ENCODE measurements around the gene HPS5. TPM values are rescaled to one million over a fixed set of nuclear protein-coding genes. Genes with fewer than 3 reads are reported as not detected.
A peak's percentile ranks its signal among the peaks of the same experiment; 100 is the strongest.

HPS5 gene
- total RNA-seq, 2 donors from 2014 or later, result 17.9 to 23.5 TPM

DNA sequence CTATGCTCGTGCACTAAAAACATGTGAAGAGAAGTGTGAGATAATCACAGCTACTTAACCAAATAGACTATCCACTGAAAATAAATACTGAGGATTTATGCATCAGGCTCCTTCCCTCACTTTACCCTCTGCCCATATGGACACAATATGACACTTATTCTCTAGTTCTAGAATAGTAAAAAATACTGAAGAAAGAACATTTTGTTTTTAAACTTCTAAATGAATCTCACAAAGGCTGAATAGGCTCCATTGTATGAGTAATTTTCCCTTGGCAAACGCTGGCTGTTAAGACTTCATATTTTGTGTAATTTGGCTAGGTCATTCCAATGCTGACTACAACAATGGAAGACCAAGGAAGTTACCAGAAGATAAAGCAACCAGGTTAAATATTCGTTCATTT, 9.9 kb downstream of the HPS5 start:
- Mint-ChIP-seq H3K27me3 (no peaks in the 10 kb centered on the region), H3K36me3 (ENCODE audit: low read depth) (peaks cover 63% of the 10 kb centered on the region), H3K9me3 (no peaks in the 10 kb centered on the region), H3K27ac (no peak overlapping the region), H3K4me3 (no peak overlapping the region), H3K4me1 (no peaks in the 10 kb centered on the region)
- ATAC-seq (replicated peaks), result no peak

GRCh38 chr11:18310800-18311340, 11.1 kb downstream of the HPS5 start:
- no peak overlapping the region for H3K4me3 Mint-ChIP-seq
- no peaks in the 10 kb centered on the region for H3K4me1 Mint-ChIP-seq

DNA sequence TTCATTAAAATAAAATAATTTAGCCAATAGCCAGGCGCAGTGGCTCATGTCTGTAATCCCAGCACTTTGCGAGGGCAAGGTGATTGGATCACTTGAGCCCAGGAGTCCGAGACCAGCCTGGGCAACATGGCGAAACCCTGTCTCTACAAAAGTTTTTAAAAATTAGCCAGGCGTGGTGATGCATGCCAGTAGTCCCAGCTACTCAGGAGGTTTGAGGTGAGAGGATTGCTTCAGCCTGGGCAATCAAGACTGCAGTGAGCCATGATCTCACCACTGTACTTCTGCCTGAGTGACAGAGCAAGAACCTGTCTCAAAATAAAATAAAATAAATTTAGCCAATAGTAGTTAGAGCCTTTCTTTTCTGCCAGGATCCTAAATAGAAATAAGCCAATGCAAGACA, 12.2 kb downstream of the HPS5 start:
- H3K27ac Mint-ChIP-seq, result no peak overlapping the region
- ATAC-seq (replicated peaks), result no peak
- no peaks in the 10 kb centered on the region for H3K4me1 Mint-ChIP-seq
- no peaks in the 10 kb centered on the region for H3K27me3 Mint-ChIP-seq
- H3K9me3 Mint-ChIP-seq, result no peaks in the 10 kb centered on the region
- no peak overlapping the region for H3K4me3 Mint-ChIP-seq
- H3K36me3 Mint-ChIP-seq (ENCODE audit: low read depth), result peaks cover 75% of the 10 kb centered on the region

More at GRCh38 chr11:18310800-18311340, 11.1 kb downstream of the HPS5 start:
- no peak for ATAC-seq (replicated peaks)
- Mint-ChIP-seq H3K27me3 (no peaks in the 10 kb centered on the region), H3K36me3 (ENCODE audit: low read depth) (peaks cover 63% of the 10 kb centered on the region), H3K9me3 (no peaks in the 10 kb centered on the region), H3K27ac (peak overlapping the region; percentile 50)

DNA sequence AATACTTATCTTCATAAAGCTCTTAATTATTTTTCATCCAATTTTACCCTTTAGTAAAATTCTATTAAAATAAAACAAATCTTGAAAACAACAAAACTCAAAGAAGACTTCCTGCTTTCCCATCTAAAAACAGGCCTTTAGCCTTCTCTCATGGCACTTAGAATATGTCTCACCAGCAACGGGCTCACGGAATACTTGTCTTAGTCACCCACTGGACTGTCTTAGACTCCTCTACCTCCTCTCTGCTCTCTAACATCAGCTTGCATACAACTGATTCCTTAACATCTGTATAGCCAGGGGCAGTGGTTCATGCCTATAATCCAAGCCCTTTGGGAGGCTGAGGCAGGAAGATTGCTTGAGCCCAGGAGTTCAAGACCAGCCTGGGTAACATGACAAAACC, 13.7 kb downstream of the HPS5 start:
- Mint-ChIP-seq H3K4me3 (no peak overlapping the region), H3K27me3 (no peaks in the 10 kb centered on the region), H3K9me3 (no peaks in the 10 kb centered on the region), H3K4me1 (no peaks in the 10 kb centered on the region), H3K27ac (no peak overlapping the region), H3K36me3 (ENCODE audit: low read depth) (peaks cover 87% of the 10 kb centered on the region)
- ATAC-seq (replicated peaks), result no peak

- Mint-ChIP-seq H3K9me3 (no peaks in the 10 kb centered on the region), H3K27me3 (no peaks in the 10 kb centered on the region), H3K4me1 (no peaks in the 10 kb centered on the region), H3K36me3 (ENCODE audit: low read depth) (peaks cover 93% of the 10 kb centered on the region), H3K4me3 (no peak overlapping the region), H3K27ac (no peak overlapping the region)
- no peak for ATAC-seq (replicated peaks)
Observed at GRCh38 chr11:18307461-18308139, 14.3 kb downstream of the HPS5 start.

DNA sequence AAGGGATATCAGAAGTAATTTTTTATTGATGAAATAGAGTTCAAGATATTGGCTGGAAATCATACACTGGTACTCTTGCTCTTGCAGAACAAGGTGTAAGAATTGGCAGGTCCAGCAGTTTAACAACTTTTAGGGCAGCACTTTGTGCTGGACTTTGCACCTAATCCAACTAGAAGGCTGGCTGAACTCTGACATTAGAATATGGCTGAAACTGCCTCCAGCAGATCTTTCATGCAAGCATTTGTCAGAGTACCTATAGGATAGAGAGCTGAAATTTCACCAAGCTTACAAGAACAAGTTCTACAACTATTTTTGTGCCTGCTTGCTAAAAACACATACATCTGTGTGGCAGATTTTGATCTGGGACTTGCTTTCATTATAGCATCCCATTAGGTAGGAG, 17.2 kb downstream of the HPS5 start:
- Mint-ChIP-seq H3K4me3 (no peak overlapping the region), H3K4me1 (peaks cover 6% of the 10 kb centered on the region)

GRCh38 chr11:18299721-18300120, 22.2 kb downstream of the HPS5 start:
- no peak overlapping the region for H3K27ac Mint-ChIP-seq
- no peak for ATAC-seq (replicated peaks)
- no peak overlapping the region for H3K4me3 Mint-ChIP-seq
- H3K4me1 Mint-ChIP-seq, result peaks cover 6% of the 10 kb centered on the region
- H3K36me3 Mint-ChIP-seq (ENCODE audit: low read depth), result peaks cover 97% of the 10 kb centered on the region
- H3K27me3 Mint-ChIP-seq, result no peaks in the 10 kb centered on the region
- no peaks in the 10 kb centered on the region for H3K9me3 Mint-ChIP-seq

More for the DNA sequence above, 17.2 kb downstream of the HPS5 start:
- ATAC-seq (replicated peaks), result no peak
- Mint-ChIP-seq H3K9me3 (no peaks in the 10 kb centered on the region), H3K27ac (peak overlapping the region; percentile 41), H3K36me3 (ENCODE audit: low read depth) (peaks cover 97% of the 10 kb centered on the region), H3K27me3 (no peaks in the 10 kb centered on the region)

GRCh38 chr11:18295316-18295715, 26.6 kb downstream of the HPS5 start:
- H3K27me3 Mint-ChIP-seq, result no peaks in the 10 kb centered on the region
- peak overlapping the region; percentile 6 for H3K27ac Mint-ChIP-seq
- H3K36me3 Mint-ChIP-seq (ENCODE audit: low read depth), result peaks cover 96% of the 10 kb centered on the region
- H3K4me1 Mint-ChIP-seq, result peaks cover 7% of the 10 kb centered on the region
- no peaks in the 10 kb centered on the region for H3K9me3 Mint-ChIP-seq
- H3K4me3 Mint-ChIP-seq, result no peak overlapping the region
- no peak for ATAC-seq (replicated peaks)

DNA sequence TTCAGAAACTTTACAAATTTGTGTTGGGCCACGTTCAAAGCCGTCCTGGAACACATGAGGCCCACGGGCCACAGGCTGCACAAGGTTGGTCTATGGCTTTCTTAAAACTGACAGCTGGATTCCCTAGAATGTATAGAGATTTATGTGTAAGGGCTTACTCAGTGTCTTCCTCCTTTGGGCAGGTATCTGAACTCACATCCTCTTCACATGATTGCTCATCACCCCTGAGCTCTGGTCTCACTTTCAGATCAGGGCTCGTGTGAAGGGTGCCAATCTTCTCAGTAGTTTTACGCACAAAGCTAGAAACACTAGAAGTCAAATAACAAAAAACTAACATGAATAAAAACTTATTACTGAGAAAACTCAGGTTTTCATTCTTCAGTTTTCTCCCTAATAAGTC, 27.1 kb downstream of the HPS5 start:
- H3K27ac Mint-ChIP-seq, result peak overlapping the region; percentile 26
- ATAC-seq (replicated peaks), result peak; percentile 97
- H3K4me1 Mint-ChIP-seq, result peaks cover 7% of the 10 kb centered on the region
- no peaks in the 10 kb centered on the region for H3K9me3 Mint-ChIP-seq
- H3K36me3 Mint-ChIP-seq (ENCODE audit: low read depth), result peaks cover 96% of the 10 kb centered on the region
- no peaks in the 10 kb centered on the region for H3K27me3 Mint-ChIP-seq
- no peak overlapping the region for H3K4me3 Mint-ChIP-seq

GRCh38 chr11:18288911-18289310, 33.0 kb downstream of the HPS5 start:
- no peak for ATAC-seq (replicated peaks)
- H3K4me1 Mint-ChIP-seq, result no peaks in the 10 kb centered on the region
- no peaks in the 10 kb centered on the region for H3K9me3 Mint-ChIP-seq
- no peaks in the 10 kb centered on the region for H3K27me3 Mint-ChIP-seq
- H3K36me3 Mint-ChIP-seq (ENCODE audit: low read depth), result peaks cover 94% of the 10 kb centered on the region
- no peak overlapping the region for H3K27ac Mint-ChIP-seq
- no peak overlapping the region for H3K4me3 Mint-ChIP-seq

DNA sequence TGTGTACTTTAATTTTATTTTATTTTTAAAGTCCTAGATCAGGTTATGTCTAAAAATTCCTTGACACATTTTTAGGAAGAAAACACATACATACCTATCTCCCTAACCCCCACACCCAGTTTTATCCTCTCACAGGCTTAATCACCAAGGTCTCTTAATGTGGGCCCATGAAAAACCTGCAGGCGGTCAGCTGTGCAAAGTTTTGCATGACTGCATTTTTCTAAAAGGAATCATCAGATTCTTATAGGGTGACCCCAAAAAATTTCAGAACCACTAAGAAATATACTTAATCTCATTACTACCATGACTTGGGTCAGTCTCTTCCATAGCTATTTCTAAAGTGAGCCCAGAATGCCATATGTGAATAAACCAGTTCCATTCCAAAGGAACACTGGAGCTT, 36.1 kb downstream of the HPS5 start:
- H3K27me3 Mint-ChIP-seq, result no peaks in the 10 kb centered on the region
- H3K4me1 Mint-ChIP-seq, result no peaks in the 10 kb centered on the region
- no peaks in the 10 kb centered on the region for H3K9me3 Mint-ChIP-seq
- no peak overlapping the region for H3K4me3 Mint-ChIP-seq
- H3K27ac Mint-ChIP-seq, result no peak overlapping the region
- ATAC-seq (replicated peaks), result no peak
- peaks cover 95% of the 10 kb centered on the region for H3K36me3 Mint-ChIP-seq (ENCODE audit: low read depth)

- no peak overlapping the region for H3K4me3 Mint-ChIP-seq
- no peaks in the 10 kb centered on the region for H3K9me3 Mint-ChIP-seq
- H3K27me3 Mint-ChIP-seq, result no peaks in the 10 kb centered on the region
- H3K27ac Mint-ChIP-seq, result no peak overlapping the region
- H3K4me1 Mint-ChIP-seq, result no peaks in the 10 kb centered on the region
- ATAC-seq (replicated peaks), result no peak
- peaks cover 86% of the 10 kb centered on the region for H3K36me3 Mint-ChIP-seq (ENCODE audit: low read depth)
Observed at GRCh38 chr11:18282626-18283025, 39.3 kb downstream of the HPS5 start.

- Mint-ChIP-seq H3K27ac (peak overlapping the region; percentile 66), H3K9me3 (no peaks in the 10 kb centered on the region), H3K36me3 (ENCODE audit: low read depth) (peaks cover 65% of the 10 kb centered on the region), H3K4me3 (peak overlapping the region; percentile 14), H3K27me3 (no peaks in the 10 kb centered on the region), H3K4me1 (no peaks in the 10 kb centered on the region)
- peak; percentile 54 for ATAC-seq (replicated peaks)
Observed at GRCh38 chr11:18280438-18281045, 41.4 kb downstream of the HPS5 start.

GRCh38 chr11:18277565-18278271, 44.2 kb downstream of the HPS5 start:
- H3K4me1 Mint-ChIP-seq, result no peaks in the 10 kb centered on the region
- ATAC-seq (replicated peaks), result no peak
- H3K9me3 Mint-ChIP-seq, result no peaks in the 10 kb centered on the region
- H3K27ac Mint-ChIP-seq, result no peak overlapping the region
- H3K36me3 Mint-ChIP-seq (ENCODE audit: low read depth), result peaks cover 43% of the 10 kb centered on the region
- no peaks in the 10 kb centered on the region for H3K27me3 Mint-ChIP-seq
- H3K4me3 Mint-ChIP-seq, result no peak overlapping the region

GRCh38 chr11:18271206-18271605, 50.7 kb downstream of the HPS5 start:
- Mint-ChIP-seq H3K9me3 (no peaks in the 10 kb centered on the region), H3K27ac (no peak overlapping the region), H3K27me3 (no peaks in the 10 kb centered on the region), H3K4me1 (no peaks in the 10 kb centered on the region), H3K36me3 (ENCODE audit: low read depth) (peaks cover 6% of the 10 kb centered on the region), H3K4me3 (no peak overlapping the region)
- ATAC-seq (replicated peaks), result no peak
